Activated naive CD8-positive, alpha-beta T cell treated with anti-CD3 and anti-CD28 coated beads, Interleukin-2, amount 50 U/mL, for 16 hours (primary cell): Measurements from ENCODE around the gene MED23.
"Not testable (repeated sequence)": the region's sequence is repeated elsewhere in the genome, so short reads cannot be mapped to it uniquely, and the experiment has no call there.

ENCODE experiments used
- DNase-seq: peaks from one replicate; pipeline ENCODE4 v3.0.0-alpha.2; 2020; ENCODE audit warnings: low read depth, low spot score

MED23 gene

DNA sequence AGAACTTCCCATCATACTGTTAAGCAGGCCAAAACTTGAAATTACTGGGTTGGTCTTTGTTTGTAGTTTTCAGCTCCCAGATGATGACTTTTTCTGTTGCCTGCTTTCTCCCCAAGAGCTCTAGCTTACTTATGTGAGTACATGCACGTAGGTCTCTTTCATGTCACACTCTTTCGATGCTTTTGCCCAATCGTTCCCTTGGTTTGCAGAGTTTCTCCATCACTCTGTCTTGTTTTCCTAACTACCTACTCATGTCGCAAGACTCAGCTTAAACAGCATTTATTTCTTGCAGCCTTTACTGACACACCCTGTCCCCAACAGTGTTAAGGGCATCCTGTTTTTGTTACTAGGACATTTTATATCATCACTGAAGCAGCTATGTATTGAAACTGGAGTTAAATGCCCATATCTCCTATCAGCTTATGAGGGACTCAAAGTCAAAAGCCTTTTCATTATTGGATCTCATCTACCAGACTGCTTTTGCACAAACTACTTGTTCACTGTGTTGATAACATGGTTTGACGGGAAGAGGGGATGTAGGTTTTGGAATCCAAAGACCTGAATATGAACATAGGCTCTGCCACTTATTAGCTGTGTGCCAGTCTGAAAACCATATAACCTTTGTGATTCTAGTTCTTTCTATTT is 52.1 kb downstream of the MED23 start:
- no peak for DNase-seq

DNA sequence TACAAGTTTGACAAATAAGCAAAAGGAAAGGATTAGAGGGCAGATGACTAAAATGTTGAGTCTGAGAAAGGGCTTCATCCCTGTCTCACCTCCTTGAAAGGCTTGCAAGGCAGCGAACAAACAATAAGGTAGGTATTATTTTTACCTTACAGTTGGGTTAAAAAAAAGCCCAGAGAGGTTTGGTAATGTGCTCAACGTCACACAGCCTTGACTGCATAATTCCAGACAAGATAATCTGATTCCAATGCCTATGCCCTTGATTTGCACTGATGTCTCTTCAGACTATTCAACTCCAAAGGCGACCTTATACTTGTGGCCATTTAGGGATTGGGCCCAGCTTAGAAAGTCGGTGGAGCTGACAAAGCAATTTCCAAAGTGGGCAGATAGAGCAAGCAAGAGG is 53.4 kb downstream of the MED23 start:
- DNase-seq: no peak

GRCh38 chr6:131574133-131574532 is 53.9 kb downstream of the MED23 start:
- no peak for DNase-seq

GRCh38 chr6:131572686-131573415 is 55.2 kb downstream of the MED23 start, which contains the start of gene ARG1:
TSS of gene ARG1 (plus strand) at chr6:131573226. CDS start at chr6:131573283, 57 bp downstream.
- DNase-seq: no peak

GRCh38 chr6:131568726-131569125 is 59.3 kb downstream of the MED23 start:
- no peak for DNase-seq

DNA sequence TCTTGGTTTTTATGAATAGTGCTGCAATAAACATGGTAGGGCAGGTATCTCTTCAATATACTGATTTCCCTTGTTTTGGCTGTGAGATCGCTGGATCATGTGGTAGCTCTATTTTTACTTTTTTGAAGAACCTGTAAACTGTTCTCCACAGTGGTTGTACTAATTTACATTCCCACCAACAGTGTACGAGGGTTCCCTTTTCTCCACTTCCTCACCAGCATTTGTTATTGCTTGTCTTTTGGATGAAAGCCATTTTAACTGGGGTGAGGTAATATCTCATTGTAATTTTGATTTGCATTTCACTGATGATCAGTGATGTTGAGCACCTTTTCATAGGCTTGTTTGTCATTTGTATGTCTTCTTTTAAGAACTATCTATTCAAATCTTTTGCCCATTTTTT is 63.0 kb downstream of the MED23 start:
- DNase-seq: no peak

DNA sequence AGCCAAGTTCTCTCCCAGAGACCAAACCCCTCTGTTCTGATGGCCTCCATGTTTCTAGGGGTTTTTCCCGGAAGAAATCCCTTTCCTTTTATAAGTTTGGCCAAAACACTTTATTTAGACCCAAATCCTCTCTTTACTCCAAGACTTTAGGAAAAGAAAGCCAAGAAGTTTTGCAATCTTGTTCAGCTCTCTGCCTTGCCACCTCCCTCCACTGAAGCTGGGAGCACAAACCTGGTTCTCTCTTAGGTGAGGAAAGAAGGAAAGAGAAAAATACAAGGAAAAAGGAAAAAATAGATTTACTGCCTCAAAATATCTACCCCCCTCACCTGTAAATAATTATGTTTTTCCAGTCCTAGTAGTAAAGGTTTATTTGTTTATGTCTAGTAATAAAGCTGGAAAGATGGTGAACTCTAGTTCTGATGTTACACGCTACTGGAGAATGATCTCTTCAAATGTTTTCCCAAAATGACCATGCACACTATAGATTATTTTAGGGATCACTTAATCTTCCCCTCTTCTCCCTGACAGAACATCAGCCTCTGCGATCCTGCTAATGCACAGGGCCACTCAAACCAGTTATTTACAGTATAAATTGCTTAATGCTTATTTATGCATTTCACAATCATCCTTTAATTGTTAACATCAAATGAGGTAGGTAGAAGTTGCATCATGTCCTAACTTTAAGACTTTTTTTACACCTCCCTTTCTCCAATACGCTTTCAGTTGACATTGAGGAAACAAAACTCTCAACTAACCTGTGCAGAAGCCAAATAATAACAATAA is 65.9 kb downstream of the MED23 start:
- no peak for DNase-seq

DNA sequence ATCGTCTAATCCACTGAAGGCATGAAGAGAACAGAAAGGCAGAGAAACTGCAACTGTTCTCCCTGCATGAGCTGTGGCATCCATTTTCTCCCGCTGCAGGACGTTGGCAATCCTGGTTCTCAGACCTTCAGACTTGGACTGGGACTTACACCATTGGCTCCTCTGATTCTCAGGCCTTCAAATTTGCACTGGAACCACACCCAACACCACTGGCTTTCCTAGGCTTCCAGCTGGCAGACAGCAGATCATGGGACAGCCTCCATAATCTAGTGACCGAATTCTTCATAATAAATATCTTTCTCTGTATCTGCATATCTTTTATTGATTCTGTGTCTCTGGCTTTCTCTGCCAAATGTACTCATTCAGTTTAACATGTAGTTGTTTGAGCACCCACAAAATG is 69.1 kb downstream of the MED23 start:
- no peak for DNase-seq

GRCh38 chr6:131555992-131556391 is 72.0 kb downstream of the MED23 start:
- no peak for DNase-seq

GRCh38 chr6:131552572-131552971 is 75.5 kb downstream of the MED23 start:
- DNase-seq: no peak

GRCh38 chr6:131551902-131552301 is 76.1 kb downstream of the MED23 start:
- no peak for DNase-seq

DNA sequence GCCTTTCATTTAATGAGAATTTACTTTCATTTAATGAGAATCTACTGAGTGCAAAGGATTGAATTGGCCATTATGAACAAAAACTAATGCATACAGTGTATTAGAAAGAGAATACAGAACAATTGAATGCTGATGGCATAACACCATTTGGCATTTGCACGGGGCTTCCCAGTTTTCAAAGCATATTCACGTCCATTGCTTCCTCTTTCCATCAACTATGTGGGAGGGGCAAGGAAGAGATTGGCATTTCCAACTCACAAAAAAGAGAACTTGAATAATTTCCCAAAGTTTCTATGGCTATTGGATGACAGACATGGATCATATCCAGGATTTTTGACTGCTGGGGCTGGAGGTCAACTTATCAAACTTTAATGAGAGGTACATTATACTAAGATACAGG is 78.2 kb downstream of the MED23 start:
- DNase-seq: no peak

GRCh38 chr6:131548441-131548840 is 79.6 kb downstream of the MED23 start:
- no peak for DNase-seq

- DNase-seq: no peak
These were observed 80.6 kb downstream of the MED23 start for GRCh38 chr6:131547488-131547887.

- no peak for DNase-seq
These were observed 82.7 kb downstream of the MED23 start for GRCh38 chr6:131545317-131545716.

DNA sequence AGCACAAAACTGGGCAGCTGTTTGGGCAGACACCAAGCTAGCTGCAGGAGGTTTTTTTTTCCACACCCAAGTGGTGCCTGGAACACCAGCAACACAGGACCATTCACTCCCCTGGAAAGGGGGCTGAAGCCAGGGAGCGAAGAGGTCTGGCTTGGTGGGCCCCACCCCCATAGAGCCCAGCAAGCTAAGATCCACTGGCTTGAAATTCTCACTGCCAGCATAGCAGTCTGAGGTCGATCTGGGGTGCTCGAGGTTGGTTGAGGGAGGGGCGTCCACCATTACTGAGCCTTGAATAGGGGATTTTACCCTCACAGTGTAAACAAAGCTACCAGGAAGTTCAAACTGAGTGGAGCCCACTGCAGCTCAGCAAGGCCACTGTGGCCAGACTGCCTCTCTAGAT is 89.4 kb downstream of the MED23 start:
- DNase-seq: not testable (repeated sequence)

- DNase-seq: peak; percentile 14
These were observed 95.4 kb downstream of the MED23 start for GRCh38 chr6:131532580-131533039.

DNA sequence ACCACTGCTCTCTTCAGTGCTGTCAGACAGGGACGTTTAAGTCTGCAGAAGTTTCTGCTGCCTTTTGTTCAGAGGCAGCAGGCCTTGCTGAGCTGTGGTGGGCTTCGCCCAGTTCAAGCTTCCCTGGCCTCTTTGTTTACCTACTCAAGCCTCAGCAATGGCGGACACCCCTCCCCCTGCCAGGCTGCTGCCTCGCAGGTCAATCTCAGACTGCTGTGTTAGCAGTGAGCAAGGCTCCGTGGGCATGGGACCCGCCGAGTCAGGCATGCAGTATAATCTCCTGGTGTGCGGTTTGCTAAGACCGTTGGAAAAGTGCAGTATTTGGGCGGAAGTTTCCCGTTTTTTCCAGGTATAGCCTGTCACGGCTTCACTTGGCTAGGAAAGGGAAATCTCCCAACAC is 96.4 kb downstream of the MED23 start:
- not testable (repeated sequence) for DNase-seq

DNA sequence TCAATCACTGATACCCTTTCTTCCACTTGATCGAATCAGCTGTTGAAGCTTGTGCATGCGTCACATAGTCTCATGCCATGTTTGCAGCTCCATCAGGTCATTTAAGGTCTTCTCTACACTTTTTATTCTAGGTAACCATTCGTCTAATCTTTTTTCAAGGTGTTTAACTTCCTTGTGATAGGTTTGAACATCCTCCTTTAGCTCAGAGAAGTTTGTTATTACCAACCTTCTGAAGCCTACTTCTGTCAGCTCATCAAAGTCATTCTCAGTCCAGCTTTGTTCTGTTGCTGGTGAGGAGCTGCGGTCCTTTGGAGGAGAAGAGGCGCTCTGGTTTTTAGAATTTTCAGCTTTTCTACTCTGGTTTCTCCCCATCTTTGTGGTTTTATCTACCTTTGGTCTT is 97.1 kb downstream of the MED23 start:
- not testable (repeated sequence) for DNase-seq

- no peak for DNase-seq
These were observed 103.2 kb downstream of the MED23 start for GRCh38 chr6:131524695-131525336.

DNA sequence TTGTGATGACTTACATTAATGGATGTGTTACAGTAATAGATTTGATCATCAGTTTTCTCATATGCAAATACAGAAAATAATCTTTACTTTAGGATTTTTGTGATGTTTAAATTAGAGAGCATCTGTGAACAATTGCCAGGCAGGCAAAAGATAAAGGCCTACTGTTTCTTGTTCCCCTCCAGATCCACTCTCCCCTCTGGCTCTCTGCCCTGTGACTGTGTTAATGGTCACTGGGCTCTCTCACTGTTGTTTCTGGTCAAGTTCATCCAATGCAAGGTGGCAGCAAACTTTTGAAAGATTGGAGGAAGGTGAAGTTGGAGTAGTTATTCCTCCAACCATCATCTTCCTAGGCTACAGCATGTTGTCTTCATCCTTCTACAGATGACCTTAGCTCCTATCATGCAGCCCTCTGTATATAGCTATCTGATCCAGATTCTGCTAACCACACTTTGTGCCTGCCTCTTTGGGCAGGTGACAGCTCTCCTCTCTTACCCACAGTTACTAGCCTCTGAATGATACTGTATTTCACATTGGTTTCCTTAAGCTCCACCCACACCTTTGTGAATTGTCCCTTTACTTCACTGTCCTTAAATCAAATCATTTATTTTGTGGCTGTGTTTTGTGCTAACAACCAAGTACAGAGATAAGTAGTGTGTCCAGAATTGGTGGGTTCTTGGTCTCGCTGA is 103.9 kb downstream of the MED23 start:
- no peak for DNase-seq
